Measurements from ENCODE around the gene NAV2. TPM values are rescaled to one million over a fixed set of nuclear protein-coding genes. Genes with fewer than 3 reads are reported as not detected.

NAV2 gene
- total RNA-seq, 1 experiment from 2014 or later = 23.3 TPM

GRCh38 chr11:20024172-20024935 is 311.7 kb downstream of the NAV2 start:
- Histone ChIP-seq H4K20me1 (ENCODE audit: insufficient read depth) (no peaks in the 10 kb centered on the region), H3K79me2 (ENCODE audit: low read depth) (peaks cover 11% of the 10 kb centered on the region; the same call in 1 of the 2 replicates), H3K4me2 (no peak overlapping the region), H3K9me3 (ENCODE audit: insufficient read depth, low read depth) (no peaks in the 10 kb centered on the region), H3K9me2 (ENCODE audit: insufficient read depth) (no peaks in the 10 kb centered on the region), H3F3A (ENCODE audit: insufficient read depth, low read depth) (peaks cover 17% of the 10 kb centered on the region), H3K4me1 (replicated peaks; ENCODE audit: insufficient read depth) (peaks cover 36% of the 10 kb centered on the region), H3K27ac (no peak overlapping the region), H2AFZ (no peak overlapping the region), H3K36me3 (ENCODE audit: low read depth) (no peaks in the 10 kb centered on the region), H3K4me3 (no peak overlapping the region), H3K27me3 (ENCODE audit: insufficient read depth, low read depth) (no peaks in the 10 kb centered on the region)
- intact Hi-C loops (cut with micrococcal nuclease; ENCODE audit: unreplicated experiment) = no loop called here
- no TSS peak for BruUV-seq (replicated peaks)
- ChIA-PET CTCF (no interaction called here), POLR2A (ENCODE audit: unreplicated experiment) (interaction anchor here (0.5 to 0.6 kb wide), 2 partner anchors 51 to 137 kb away, joined by 5 to 9 read pairs; no protein-coding TSS in a partner anchor)
- DNase-seq = no peak
- TF ChIP-seq CTCF (conservative IDR thresholded peaks at IDR 0.05) = no peak
- no peak for TF ChIP-seq EZH2 (IDR thresholded peaks at IDR 0.05; ENCODE audit: low read depth)

GRCh38 chr11:20025332-20025840 is 312.7 kb downstream of the NAV2 start:
- no TSS peak for BruUV-seq (replicated peaks)
- Histone ChIP-seq H3K27ac (no peak overlapping the region), H3K79me2 (ENCODE audit: low read depth) (peaks cover 15% of the 10 kb centered on the region; the same call in 1 of the 2 replicates), H3K4me3 (no peak overlapping the region), H3K9me3 (ENCODE audit: insufficient read depth, low read depth) (no peaks in the 10 kb centered on the region), H4K20me1 (ENCODE audit: insufficient read depth) (no peaks in the 10 kb centered on the region), H3K36me3 (ENCODE audit: low read depth) (no peaks in the 10 kb centered on the region), H3K4me1 (replicated peaks; ENCODE audit: insufficient read depth) (peaks cover 46% of the 10 kb centered on the region), H3F3A (ENCODE audit: insufficient read depth, low read depth) (peaks cover 23% of the 10 kb centered on the region), H3K27me3 (ENCODE audit: insufficient read depth, low read depth) (no peaks in the 10 kb centered on the region), H2AFZ (no peak overlapping the region), H3K9me2 (ENCODE audit: insufficient read depth) (no peaks in the 10 kb centered on the region), H3K4me2 (no peak overlapping the region)
- intact Hi-C loops (cut with micrococcal nuclease; ENCODE audit: unreplicated experiment) = no loop called here
- CTCF ChIA-PET = interaction anchor here (0.6 kb wide), 1 partner anchor 12 kb away, joined by 6 read pairs; no protein-coding TSS in a partner anchor
- POLR2A ChIA-PET (ENCODE audit: unreplicated experiment) = interaction anchor here (0.6 kb wide), 1 partner anchor 1676 kb away, joined by 3 read pairs; no protein-coding TSS in a partner anchor
- DNase-seq = no peak
- TF ChIP-seq EZH2 (IDR thresholded peaks at IDR 0.05; ENCODE audit: low read depth) (no peak), CTCF (conservative IDR thresholded peaks at IDR 0.05) (no peak)

- Histone ChIP-seq H3K79me2 (ENCODE audit: low read depth) (peaks cover 15% of the 10 kb centered on the region; the same call in 1 of the 2 replicates), H3K27ac (peak overlapping the region; percentile 70), H2AFZ (no peak overlapping the region), H4K20me1 (ENCODE audit: insufficient read depth) (no peaks in the 10 kb centered on the region), H3K4me1 (replicated peaks; ENCODE audit: insufficient read depth) (peaks cover 61% of the 10 kb centered on the region), H3K9me2 (ENCODE audit: insufficient read depth) (no peaks in the 10 kb centered on the region), H3F3A (ENCODE audit: insufficient read depth, low read depth) (peaks cover 38% of the 10 kb centered on the region), H3K4me3 (peak overlapping the region; percentile 11; the same call in 1 of the 2 replicates), H3K9me3 (ENCODE audit: insufficient read depth, low read depth) (no peaks in the 10 kb centered on the region), H3K4me2 (peak overlapping the region; percentile 63), H3K36me3 (ENCODE audit: low read depth) (no peaks in the 10 kb centered on the region), H3K27me3 (ENCODE audit: insufficient read depth, low read depth) (no peaks in the 10 kb centered on the region)
- intact Hi-C loops (cut with micrococcal nuclease; ENCODE audit: unreplicated experiment) = no loop called here
- TF ChIP-seq CTCF (conservative IDR thresholded peaks at IDR 0.05) (no peak), EZH2 (IDR thresholded peaks at IDR 0.05; ENCODE audit: low read depth) (no peak)
- ChIA-PET POLR2A (ENCODE audit: unreplicated experiment) (no interaction called here), CTCF (interaction anchor here (0.6 kb wide), 1 partner anchor 15 kb away, joined by 4 read pairs; no protein-coding TSS in a partner anchor)
- BruUV-seq (replicated peaks) = no TSS peak
- DNase-seq = peak; percentile 83 to 90
These were observed 314.3 kb downstream of the NAV2 start for GRCh38 chr11:20026629-20027555.

All from PC-9 (cell line).